AG20443 (cell line): Measurements from ENCODE around the gene MRPS2.
"Not testable (repeated sequence)": the region's sequence is repeated elsewhere in the genome, so short reads cannot be mapped to it uniquely, and the experiment has no call there.

Experiments
- DNase-seq: peaks from one replicate; pipeline ENCODE4 v3.0.0; 2012; ENCODE audit warnings: low spot score, mixed read lengths

MRPS2 gene

GRCh38 chr9:135531096-135531495 is 30.6 kb downstream of the MRPS2 start:
- no peak for DNase-seq

- peak; percentile 5 for DNase-seq
These were observed 32.6 kb downstream of the MRPS2 start for GRCh38 chr9:135533113-135533512.

- DNase-seq = no peak
These were observed 33.2 kb downstream of the MRPS2 start for GRCh38 chr9:135533674-135534073.

GRCh38 chr9:135534192-135534711 is 33.8 kb downstream of the MRPS2 start:
- not testable (repeated sequence) for DNase-seq

GRCh38 chr9:135534826-135535225 is 34.3 kb downstream of the MRPS2 start:
- not testable (repeated sequence) for DNase-seq

- not testable (repeated sequence) for DNase-seq
These were observed 35.1 kb downstream of the MRPS2 start for GRCh38 chr9:135535631-135536030.

- DNase-seq = peak; percentile 58
These were observed 35.7 kb downstream of the MRPS2 start for GRCh38 chr9:135536216-135536615.

- not testable (repeated sequence) for DNase-seq
These were observed 42.9 kb downstream of the MRPS2 start for GRCh38 chr9:135543262-135543894.

- no peak for DNase-seq
These were observed 44.6 kb downstream of the MRPS2 start for GRCh38 chr9:135544981-135545635.

GRCh38 chr9:135545646-135546176 is 45.2 kb downstream of the MRPS2 start, which contains the start of gene OBP2A:
Gene OBP2A, plus strand, starts transcription at chr9:135546126. Its CDS starts 55 bp downstream, at chr9:135546181.
- DNase-seq = not testable (repeated sequence)

- not testable (repeated sequence) for DNase-seq
These were observed 46.5 kb downstream of the MRPS2 start for GRCh38 chr9:135546792-135547617.

- DNase-seq = no peak
These were observed 47.6 kb downstream of the MRPS2 start for GRCh38 chr9:135547756-135548736.

- DNase-seq = not testable (repeated sequence)
These were observed 49.2 kb downstream of the MRPS2 start for GRCh38 chr9:135549478-135550343.

GRCh38 chr9:135550344-135550918 is 49.9 kb downstream of the MRPS2 start:
- DNase-seq = no peak

- DNase-seq = no peak
These were observed 50.5 kb downstream of the MRPS2 start for GRCh38 chr9:135551031-135551430.

GRCh38 chr9:135551456-135551855 is 51.0 kb downstream of the MRPS2 start:
- DNase-seq = no peak

GRCh38 chr9:135552021-135552697 is 51.7 kb downstream of the MRPS2 start:
- DNase-seq = no peak

- DNase-seq = no peak
These were observed 52.3 kb downstream of the MRPS2 start for GRCh38 chr9:135552698-135553171.
